ENCODE measurements around the gene CD2BP2.
"Not testable (repeated sequence)": the region's sequence is repeated elsewhere in the genome, so short reads cannot be mapped to it uniquely, and the experiment has no call there.

The CD2BP2 gene

DNA sequence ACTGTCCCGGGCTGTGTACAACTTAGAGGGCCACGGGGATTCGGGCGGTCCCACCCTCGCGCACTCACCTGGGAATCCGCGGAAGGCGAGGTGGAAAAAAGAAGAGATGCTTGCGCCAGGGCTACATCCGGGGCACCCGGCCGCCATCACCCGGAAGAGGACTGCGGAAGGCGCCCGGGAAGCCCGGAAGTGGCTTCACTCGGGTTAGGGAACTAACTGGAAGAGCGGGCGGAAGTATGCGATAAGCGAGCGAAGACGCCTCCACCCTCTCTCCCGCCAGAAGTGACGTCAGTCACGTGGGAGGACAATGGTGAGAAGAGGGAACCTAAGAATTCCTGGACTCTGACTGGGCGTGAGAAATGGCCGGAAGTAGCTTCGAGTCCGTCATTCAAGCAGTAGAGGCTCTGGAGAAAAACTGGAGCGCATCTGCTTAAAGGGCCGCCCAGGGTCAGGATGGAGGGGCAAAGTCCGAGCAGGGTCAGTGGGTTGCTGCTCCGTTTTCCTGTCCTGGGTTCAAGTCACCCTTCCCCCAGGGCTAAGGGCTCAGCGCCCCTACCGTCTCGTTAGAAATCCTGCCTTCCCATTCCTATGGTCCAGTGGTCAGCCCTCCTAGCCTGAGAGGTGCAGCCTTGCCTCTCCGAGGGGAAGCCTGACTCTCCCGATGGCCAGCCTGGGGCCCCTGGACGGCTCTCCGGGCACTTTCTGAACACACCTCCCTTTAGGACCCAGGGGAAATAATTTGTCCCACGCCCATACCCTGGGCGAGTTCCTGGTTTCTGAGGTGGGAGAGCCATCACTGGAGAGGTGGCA lies at the start of gene CD2BP2:
Gene CD2BP2 (minus strand): TSS at position 165 of the 810 bp plus-strand sequence. CDS start 627 bp downstream, outside the sequence.
- in situ Hi-C loops (cut with MboI; ENCODE audit: low sequenced_read_pairs): no loop called here

GRCh38 chr16:30401768-30402425 lies 46.8 kb upstream of the CD2BP2 start:
- in situ Hi-C loops (cut with MboI; ENCODE audit: low sequenced_read_pairs): no loop called here

GRCh38 chr16:30399435-30400186 lies 44.5 kb upstream of the CD2BP2 start:
- in situ Hi-C loops (cut with MboI; ENCODE audit: low sequenced_read_pairs): no loop called here

DNA sequence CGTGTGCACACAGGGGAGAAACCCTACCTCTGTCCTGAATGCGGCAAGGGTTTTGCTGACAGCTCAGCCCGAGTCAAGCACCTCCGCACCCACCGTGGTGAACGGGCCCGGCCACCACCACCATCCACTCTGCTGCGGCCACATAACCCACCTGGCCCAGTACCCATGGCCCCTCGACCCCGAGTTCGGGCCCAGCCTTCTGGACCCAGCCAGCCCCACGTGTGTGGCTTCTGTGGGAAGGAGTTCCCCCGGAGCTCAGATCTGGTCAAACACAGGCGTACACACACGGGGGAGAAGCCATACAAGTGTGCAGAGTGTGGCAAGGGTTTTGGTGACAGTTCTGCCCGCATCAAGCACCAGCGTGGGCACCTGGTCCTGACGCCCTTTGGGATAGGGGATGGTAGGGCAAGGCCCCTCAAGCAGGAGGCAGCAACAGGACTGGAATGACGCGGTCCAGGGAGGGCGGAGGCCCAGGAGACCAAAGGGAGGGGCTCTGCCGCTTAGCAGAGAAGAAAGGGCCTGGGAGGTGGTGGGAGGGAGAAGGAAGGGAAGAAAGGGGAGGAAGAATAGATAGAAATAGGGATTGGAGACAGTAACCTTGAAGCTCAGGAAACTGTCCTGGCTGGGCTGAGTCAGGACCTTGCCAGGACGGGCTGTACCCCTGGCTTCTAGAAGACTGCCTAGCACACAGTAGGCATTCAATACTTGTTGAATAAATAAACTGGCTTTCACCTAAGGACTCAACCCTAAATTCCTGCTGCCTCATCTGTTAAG lies 43.7 kb upstream of the CD2BP2 start:
- in situ Hi-C loops (cut with MboI; ENCODE audit: low sequenced_read_pairs): no loop called here

DNA sequence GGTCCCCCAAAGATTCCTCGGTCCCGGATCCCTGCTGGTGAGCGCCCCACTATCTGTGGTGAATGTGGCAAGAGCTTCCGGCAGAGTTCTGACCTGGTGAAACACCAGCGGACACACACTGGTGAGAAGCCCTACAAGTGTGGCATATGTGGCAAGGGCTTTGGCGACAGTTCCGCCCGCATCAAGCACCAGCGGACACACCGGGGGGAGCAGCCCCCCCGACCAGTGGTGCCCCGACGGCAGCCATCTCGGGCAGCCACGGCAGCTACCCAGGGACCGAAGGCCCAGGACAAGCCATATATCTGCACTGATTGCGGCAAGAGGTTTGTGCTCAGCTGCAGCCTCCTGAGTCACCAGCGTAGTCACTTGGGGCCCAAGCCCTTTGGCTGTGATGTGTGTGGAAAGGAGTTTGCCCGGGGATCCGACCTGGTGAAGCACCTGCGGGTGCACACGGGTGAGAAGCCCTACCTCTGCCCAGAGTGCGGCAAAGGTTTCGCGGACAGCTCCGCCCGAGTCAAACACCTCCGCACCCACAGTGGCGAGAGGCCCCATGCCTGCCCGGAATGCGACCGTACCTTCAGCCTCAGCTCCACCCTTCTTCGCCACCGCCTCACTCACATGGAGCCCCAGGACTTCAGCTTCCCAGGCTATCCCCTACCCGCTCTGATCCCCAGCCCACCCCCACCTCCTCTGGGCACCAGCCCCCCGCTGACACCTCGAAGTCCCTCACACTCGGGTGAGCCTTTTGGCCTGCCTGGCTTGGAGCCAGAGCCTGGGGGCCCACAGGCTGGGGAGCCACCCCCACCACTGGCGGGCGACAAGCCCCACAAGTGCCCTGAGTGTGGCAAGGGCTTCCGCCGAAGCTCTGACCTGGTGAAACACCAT lies 42.9 kb upstream of the CD2BP2 start:
- in situ Hi-C loops (cut with MboI; ENCODE audit: low sequenced_read_pairs): no loop called here

- in situ Hi-C loops (cut with MboI; ENCODE audit: low sequenced_read_pairs): no loop called here
Measured at GRCh38 chr16:30397056-30397455, 41.9 kb upstream of the CD2BP2 start.

DNA sequence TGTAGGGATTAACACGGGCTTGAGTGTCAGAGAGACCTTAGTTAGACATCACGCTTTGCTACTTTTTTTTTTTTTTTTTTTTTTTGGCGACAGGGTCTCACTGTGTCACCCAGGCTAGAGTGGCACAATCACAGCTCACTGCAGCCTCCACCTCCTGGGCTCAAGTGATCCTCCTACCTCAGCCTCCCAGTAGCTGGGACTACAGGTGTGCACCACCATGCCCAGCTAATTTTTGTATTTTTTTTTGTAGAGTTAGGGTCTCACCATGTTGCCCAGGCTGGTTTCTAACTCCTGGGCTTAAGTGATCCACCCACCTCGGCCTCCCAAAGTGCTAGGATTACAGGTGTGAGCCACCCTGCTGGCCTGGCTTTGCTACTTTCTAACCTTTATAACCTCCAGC lies 41.5 kb upstream of the CD2BP2 start:
- in situ Hi-C loops (cut with MboI; ENCODE audit: low sequenced_read_pairs): not testable (repeated sequence)

GRCh38 chr16:30395992-30396585 lies 41.0 kb upstream of the CD2BP2 start:
- in situ Hi-C loops (cut with MboI; ENCODE audit: low sequenced_read_pairs): no loop called here

DNA sequence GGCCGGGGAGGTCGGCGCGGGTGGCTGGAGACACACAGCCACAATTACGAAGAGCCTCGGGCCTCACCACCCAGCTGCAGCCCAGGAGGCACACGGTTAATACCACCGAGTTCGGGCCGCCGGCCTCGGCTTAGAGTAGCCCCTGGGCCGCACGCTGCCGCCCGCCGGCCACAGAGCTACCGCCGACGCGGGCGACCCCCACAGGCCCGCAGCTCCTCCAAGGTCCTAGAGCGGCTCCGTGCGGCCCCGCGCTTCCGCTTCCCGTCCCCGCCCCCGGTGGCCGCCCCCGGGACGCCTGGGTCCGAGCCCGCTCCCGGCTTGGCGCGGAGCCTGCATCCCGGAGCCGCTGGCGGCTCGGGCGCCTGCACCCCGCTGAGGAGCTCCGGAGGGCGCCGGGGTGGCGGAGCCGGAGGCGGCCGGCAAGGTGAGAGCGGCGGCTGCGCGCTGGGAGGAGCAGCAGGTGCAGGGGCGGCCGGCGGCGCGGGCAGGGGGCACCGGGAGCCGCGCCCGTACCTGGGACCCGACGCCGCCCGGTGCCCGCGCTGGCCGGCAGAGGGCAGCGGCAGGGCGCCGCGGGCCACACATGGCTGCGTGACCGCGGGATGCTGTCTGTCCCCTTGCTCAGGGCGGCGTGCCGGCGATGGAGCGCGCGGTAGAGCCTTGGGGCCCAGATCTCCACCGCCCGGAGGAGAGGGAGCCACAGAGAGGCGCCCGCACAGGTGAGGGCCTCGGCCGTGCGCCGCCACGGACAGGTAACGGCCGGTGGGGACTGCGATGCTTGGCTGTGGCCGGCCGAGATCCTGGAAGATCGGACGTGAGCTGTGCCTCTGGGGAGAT lies 40.3 kb upstream of the CD2BP2 start, which contains the start of gene ZNF48:
Gene ZNF48 (plus strand): TSS at position 266 of the 837 bp plus-strand sequence. CDS start 375 bp downstream, at position 641.
- in situ Hi-C loops (cut with MboI; ENCODE audit: low sequenced_read_pairs): no loop called here

GRCh38 chr16:30394592-30395154 lies 39.6 kb upstream of the CD2BP2 start:
- in situ Hi-C loops (cut with MboI; ENCODE audit: low sequenced_read_pairs): no loop called here

DNA sequence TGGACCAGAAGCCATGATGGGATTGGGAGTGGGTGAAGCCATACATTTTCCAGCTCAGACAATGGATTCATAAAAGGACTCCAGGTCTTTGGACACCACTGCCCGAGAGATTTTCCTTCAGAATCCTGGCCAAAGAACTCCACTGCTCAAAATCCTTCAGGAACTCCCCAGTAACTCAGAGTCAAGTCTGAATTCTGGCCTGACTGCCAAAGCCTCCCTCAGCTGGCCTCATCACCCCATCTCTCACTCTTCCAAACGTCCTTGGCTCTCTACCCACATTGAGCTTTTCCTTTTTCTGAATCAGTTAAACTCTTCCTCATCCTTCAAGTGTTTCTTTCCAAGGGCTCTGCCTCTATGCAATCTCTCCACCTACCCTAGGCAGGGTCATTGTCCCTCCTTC lies 28.4 kb upstream of the CD2BP2 start:
- in situ Hi-C loops (cut with MboI; ENCODE audit: low sequenced_read_pairs): no loop called here

DNA sequence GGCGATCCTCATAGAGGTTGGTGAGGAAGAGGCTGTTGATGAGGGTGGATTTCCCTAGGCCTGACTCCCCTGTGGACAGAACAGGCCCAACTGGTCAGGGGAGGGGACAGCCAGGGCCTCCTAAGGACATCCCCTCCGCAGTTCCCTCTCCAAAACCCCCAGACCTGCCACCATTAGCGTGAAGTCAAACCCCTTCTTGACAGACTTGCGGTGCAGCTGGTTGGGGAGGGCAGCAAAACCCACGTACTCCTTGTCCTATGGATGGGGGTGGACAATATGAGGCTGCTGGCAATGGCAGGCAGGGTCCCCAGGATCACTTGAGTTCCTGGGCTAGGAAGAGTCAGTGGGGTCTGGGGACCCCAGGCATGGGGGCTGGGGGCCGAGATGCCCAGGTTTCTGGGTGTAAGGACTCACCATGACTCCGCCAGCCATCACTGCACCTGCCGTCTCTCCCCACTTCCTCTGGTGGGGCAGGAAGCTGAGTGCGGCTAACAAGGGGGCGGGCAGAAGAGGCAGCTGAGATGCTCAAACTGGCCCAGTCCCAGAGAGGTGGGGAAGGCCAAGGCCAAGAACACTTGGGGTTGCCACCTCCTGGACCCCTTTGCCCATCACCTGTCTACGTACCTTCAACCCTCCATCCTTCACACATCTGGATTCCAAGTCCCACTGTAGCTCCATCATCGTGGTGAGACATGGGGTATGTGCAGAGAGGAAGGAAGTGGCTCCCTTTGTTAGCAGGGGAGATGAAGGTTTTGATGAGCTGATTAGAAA lies 27.2 kb upstream of the CD2BP2 start, which contains the start of gene SEPTIN1:
Gene SEPTIN1 (minus strand): TSS at position 451 of the 771 bp plus-strand sequence. CDS start 19 bp downstream, at position 432.
- in situ Hi-C loops (cut with MboI; ENCODE audit: low sequenced_read_pairs): no loop called here

- in situ Hi-C loops (cut with MboI; ENCODE audit: low sequenced_read_pairs): no loop called here
Measured at GRCh38 chr16:30381291-30382041, 26.4 kb upstream of the CD2BP2 start.

GRCh38 chr16:30380803-30381208 lies 25.7 kb upstream of the CD2BP2 start:
- in situ Hi-C loops (cut with MboI; ENCODE audit: low sequenced_read_pairs): no loop called here

GRCh38 chr16:30380072-30380802 lies 25.1 kb upstream of the CD2BP2 start:
- in situ Hi-C loops (cut with MboI; ENCODE audit: low sequenced_read_pairs): no loop called here
